Right lobe of liver (tissue), 6 donors: ENCODE measurements around the gene FAM219B. TPM values are rescaled to one million over a fixed set of nuclear protein-coding genes. Genes with fewer than 3 reads are reported as not detected.

Experiments
- ATAC-seq, 4 donors: fragments of 200-7000 bp; cut with Tn5 transposase; one replicate each; pipeline ENCODE4 v1.9.1; 2020; ENCODE audit warnings: mild to moderate bottlenecking in 4 of 4, moderate library complexity in 4 of 4
- DNase-seq, 3 donors: peaks; one replicate each; pipeline ENCODE4 v3.0.0-alpha.2; 2020
- H3K27ac ChIP-seq, 3 donors: fragments of 200-600 bp; one replicate each; pipeline ENCODE4 v1.8.0; 2022
- H3K27me3 ChIP-seq, 2 donors: fragments of 200-600 bp; one replicate each; pipeline ENCODE4 v1.8.0; 2022
- H3K36me3 ChIP-seq, 4 donors: fragments of 200-600 bp; sonication (generic) in 1 of 4; one replicate each; pipeline versions ENCODE4 v1.5.1 to v1.8.0; 2017 to 2022; ENCODE audit warnings: control low read depth in 1 of 4
- H3K4me1 ChIP-seq, 4 donors: fragments of 200-600 bp; sonication (generic) in 1 of 4; one replicate each; pipeline versions ENCODE4 v1.5.1 to v1.8.0; 2017 to 2022; ENCODE audit warnings: control low read depth in 1 of 4
- H3K4me3 ChIP-seq, 3 donors: fragments of 200-600 bp; one replicate each; pipeline ENCODE4 v1.8.0; 2022
- H3K9me3 ChIP-seq, 4 donors: fragments of 200-600 bp; sonication (generic) in 1 of 4; one replicate each; pipeline versions ENCODE4 v1.5.1 to v1.8.0; 2017 to 2022; ENCODE audit warnings: control low read depth in 1 of 4
- POLR2A ChIP-seq: fragments of 450-650 bp; IDR thresholded peaks from one replicate; pipeline ENCODE4 v1.6.1; 2017; ENCODE audit warnings: antibody characterized with exemption, mild to moderate bottlenecking
- WGBS: methylation state at CpG from one replicate; pipeline ENCODE4 v1.1.6; 2018; ENCODE audit warnings: low coverage, low lambda C conversion rate; ENCODE audit not compliant: insufficient coverage; ENCODE audit errors: missing lambda C conversion rate; 5-methylcytosine and 5-hydroxymethylcytosine counted together
- intact Hi-C, 2 donors: fragments of 100-400 bp; cut with DNase I; formaldehyde crosslinking; loops; one replicate each; pipeline versions ENCODE4 v1.11.2 to v1.14.1; 2022
- total RNA-seq, 6 experiments: library from RNA; depleted of rRNA in 2 of 6; stranded (reverse); fragments of >200 nt in 2 of 6; fragmentation: NEBNext Ultra II Directional in 3 of 6; extraction: Animal tissue kit (Norgen Biotek cat#: 25700) in 3 of 6; gene quantifications; one replicate each; pipeline versions ENCODE4 v1.1.0 to v1.2.4, GENCODE V29; 2016 to 2023
- TF ChIP-seq, protein P1 (sequence below), 4 donors: fragments of 200-600 bp in 3 of 4; fragments of 450-650 bp in 1 of 4; IDR thresholded peaks; one replicate each; pipeline versions ENCODE4 v1.5.1 to v1.8.0; 2016 to 2022; ENCODE audit warnings: antibody characterized with exemption in 4 of 4, mild to moderate bottlenecking in 2 of 4
- donor health status: DM: no; HTN: yes; CAD: no.
- donor health status: DM: no; HTN: no; CAD: no.
- donor health status: DM: no; HTN: no; CAD: no.
- donor health status: DM: no; HTN: yes; CAD: no.
- donor health status: DM: no; HTN: yes; CAD: no.

Gene FAM219B
- total RNA-seq, 6 experiments from 2014 or later = 11.1 to 14.7 (median 13.3) TPM

DNA sequence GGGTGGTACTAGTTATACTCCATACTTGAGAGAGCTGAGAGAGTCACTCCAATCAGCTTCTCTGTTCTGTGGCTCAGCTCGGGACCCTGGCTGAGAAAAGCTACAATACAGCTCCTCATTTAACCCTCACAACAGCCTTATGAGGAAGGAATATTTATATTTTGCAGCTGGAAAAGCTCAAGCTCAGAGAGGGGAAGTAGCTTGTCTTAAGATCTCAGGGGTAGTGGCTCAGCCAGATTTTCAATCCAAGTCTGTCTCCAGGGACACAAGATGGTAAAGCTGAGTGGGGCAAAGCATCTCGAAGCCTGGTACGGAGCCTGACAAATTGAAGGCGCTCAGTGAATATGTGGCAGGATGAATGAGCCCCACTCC, 48.3 kb downstream of the FAM219B start:
- no peak for ATAC-seq
- Histone ChIP-seq H3K27me3 (no peaks in the 10 kb centered on the region), H3K4me3 (no peak overlapping the region), H3K9me3 (no peaks in the 10 kb centered on the region), H3K27ac (no peak overlapping the region), H3K4me1 (peaks cover 0 to 5% (median 0%) of the 10 kb centered on the region in 4 donors), H3K36me3 (peaks cover 0 to 5% (median under 1%) of the 10 kb centered on the region in 4 donors)
- 79% methylated on average over 2 of the region's 4 CpGs for WGBS
- DNase-seq = no peak
- TF ChIP-seq, protein P1, sequence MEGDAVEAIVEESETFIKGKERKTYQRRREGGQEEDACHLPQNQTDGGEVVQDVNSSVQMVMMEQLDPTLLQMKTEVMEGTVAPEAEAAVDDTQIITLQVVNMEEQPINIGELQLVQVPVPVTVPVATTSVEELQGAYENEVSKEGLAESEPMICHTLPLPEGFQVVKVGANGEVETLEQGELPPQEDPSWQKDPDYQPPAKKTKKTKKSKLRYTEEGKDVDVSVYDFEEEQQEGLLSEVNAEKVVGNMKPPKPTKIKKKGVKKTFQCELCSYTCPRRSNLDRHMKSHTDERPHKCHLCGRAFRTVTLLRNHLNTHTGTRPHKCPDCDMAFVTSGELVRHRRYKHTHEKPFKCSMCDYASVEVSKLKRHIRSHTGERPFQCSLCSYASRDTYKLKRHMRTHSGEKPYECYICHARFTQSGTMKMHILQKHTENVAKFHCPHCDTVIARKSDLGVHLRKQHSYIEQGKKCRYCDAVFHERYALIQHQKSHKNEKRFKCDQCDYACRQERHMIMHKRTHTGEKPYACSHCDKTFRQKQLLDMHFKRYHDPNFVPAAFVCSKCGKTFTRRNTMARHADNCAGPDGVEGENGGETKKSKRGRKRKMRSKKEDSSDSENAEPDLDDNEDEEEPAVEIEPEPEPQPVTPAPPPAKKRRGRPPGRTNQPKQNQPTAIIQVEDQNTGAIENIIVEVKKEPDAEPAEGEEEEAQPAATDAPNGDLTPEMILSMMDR (IDR thresholded peaks at IDR 0.05) = no peak
- TF ChIP-seq POLR2A = no peak
- intact Hi-C loops = no loop called here

DNA sequence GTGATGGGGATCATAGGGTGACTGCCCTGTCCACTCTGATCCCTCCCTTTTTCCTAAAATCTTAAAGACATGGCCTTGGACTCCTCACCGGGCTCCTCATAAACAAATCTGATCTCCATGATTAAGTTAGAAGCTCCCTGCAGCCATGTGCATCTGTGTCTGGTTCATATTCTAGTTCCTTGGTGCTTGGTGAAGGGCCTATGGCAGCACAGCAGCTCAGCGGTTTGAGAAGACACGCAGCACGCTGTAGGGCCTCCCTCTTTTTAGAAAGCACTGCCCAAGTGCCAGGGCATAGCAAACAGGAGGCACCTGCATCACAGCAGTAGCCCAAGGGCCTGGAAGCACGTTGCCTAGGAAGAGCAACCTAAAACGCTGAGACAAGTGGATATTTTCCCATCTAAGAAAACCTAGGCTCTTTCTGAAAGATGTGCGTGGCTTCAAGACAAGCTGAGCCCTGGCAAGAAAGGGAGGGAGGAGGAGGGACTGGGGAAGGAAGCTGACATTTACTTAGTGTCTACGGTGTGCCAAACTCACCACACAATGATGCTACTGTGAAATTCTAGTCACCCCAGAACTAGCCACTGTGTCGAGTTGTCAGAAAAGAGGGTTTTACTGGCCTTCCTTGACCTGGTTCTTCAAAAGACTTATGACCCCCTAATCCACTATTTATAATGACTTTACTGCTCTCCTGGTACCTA, 48.8 kb downstream of the FAM219B start:
- Histone ChIP-seq H3K4me1 (peaks cover 0 to 5% (median 0%) of the 10 kb centered on the region in 4 donors), H3K27me3 (no peaks in the 10 kb centered on the region), H3K27ac (no peak overlapping the region), H3K9me3 (no peaks in the 10 kb centered on the region), H3K4me3 (no peak overlapping the region), H3K36me3 (peaks cover 0 to 10% (median 6%) of the 10 kb centered on the region in 4 donors)
- DNase-seq = no peak
- WGBS = 66% methylated on average over 4 of the region's 9 CpGs
- intact Hi-C loops = no loop called here
- no peak for TF ChIP-seq POLR2A
- TF ChIP-seq, protein P1 (IDR thresholded peaks at IDR 0.05) = no peak
- ATAC-seq = no peak

DNA sequence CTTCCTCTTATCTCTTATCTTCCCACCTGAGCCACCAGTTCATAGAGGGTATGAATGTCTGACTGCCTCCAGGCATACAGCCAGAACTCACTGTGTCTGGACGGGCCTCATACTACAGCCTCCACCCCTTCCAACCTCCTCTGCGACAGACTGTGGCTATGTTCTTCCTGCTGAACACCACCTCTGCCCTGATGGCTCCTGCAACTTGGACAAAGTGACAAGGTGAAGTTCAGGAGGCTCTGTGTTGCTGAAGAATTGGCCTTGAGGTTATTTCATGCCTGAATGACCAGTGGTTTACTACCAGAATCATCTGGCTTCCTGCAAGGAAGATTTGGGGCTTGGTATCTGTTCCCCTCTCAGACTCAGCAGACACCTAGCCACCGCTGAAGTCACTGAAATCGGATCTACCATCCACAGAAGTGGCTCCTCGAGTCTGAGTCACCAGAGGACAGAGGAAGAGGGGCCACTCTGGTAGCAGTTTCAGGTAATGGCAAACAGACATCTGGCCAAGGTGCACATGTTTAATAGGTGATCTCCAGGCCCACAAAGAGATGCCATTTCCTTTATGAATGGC, 49.5 kb downstream of the FAM219B start:
- WGBS = 55% methylated on average over 5 of the region's 5 CpGs
- H3K4me3 ChIP-seq = no peak overlapping the region
- intact Hi-C loops = no loop called here
- H3K36me3 ChIP-seq = peaks cover 0 to 17% (median 10%) of the 10 kb centered on the region in 4 donors
- H3K4me1 ChIP-seq = peaks cover 0 to 5% (median 0%) of the 10 kb centered on the region in 4 donors
- TF ChIP-seq POLR2A = no peak
- TF ChIP-seq, protein P1 (IDR thresholded peaks at IDR 0.05) = no peak
- H3K27ac ChIP-seq = no peak overlapping the region
- ATAC-seq (peak in 2 of 4 donors; percentile 34 to 72), DNase-seq (no peak)
- no peaks in the 10 kb centered on the region for H3K9me3 ChIP-seq
- no peaks in the 10 kb centered on the region for H3K27me3 ChIP-seq

DNA sequence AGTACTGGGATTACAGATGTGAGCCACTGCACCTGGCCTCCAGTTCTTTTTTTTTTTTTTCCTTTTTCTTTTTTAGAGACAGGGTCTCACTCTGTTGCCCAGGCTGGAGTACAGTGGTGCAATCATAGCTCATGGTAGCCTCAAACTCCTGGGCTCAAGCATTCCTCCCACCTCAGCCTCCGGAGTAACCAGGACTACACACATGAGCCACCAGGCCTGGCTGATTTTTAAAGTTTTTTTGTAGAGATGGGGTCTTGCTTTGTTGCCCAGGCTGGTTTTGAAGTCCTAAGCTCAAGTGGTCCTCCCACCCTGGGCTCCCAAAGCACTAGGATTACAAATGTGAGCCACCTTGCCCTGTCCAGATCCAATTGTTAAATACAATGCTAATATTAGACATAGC, 50.1 kb downstream of the FAM219B start:
- Histone ChIP-seq H3K27me3 (no peaks in the 10 kb centered on the region), H3K9me3 (no peaks in the 10 kb centered on the region), H3K4me1 (peaks cover 0 to 5% (median 0%) of the 10 kb centered on the region in 4 donors), H3K27ac (no peak overlapping the region), H3K36me3 (peaks cover 0 to 23% (median 11%) of the 10 kb centered on the region in 4 donors), H3K4me3 (no peak overlapping the region)
- intact Hi-C loops = no loop called here
- no CpG with 5 or more reads among the region's 1 CpG for WGBS
- ATAC-seq (no peak), DNase-seq (no peak)
- TF ChIP-seq, protein P1 (IDR thresholded peaks at IDR 0.05) = no peak
- TF ChIP-seq POLR2A = no peak
